Frontal cortex (tissue), 4 donors: ENCODE data around the gene SMAGP. TPM values are rescaled to one million over a fixed set of nuclear protein-coding genes. Genes with fewer than 3 reads are reported as not detected.
A peak's percentile ranks its signal among the peaks of the same experiment; 100 is the strongest.
"Not testable (repeated sequence)": the region's sequence is repeated elsewhere in the genome, so short reads cannot be mapped to it uniquely, and the experiment has no call there.

Source experiments
- DNase-seq, 2 donors: peaks; one replicate each; pipeline ENCODE4 v3.0.0; 2012; ENCODE audit warnings: low spot score in 2 of 2
- FAIRE-seq: peaks from 2 replicates; lab custom pipeline; 2012; peaks lifted over from hg19 to GRCh38; lab: Jason Lieb, UNC
- total RNA-seq: library from RNA; depleted of rRNA; stranded (reverse); fragments of >200 nt; gene quantifications from one replicate; pipeline ENCODE4 v1.2.3, GENCODE V29; 2014
- donor health status: control.
- donor health status: control.
- donor health status: control.

SMAGP gene
- total RNA-seq, 1 donor from 2014 or later: 0.82 TPM

DNA sequence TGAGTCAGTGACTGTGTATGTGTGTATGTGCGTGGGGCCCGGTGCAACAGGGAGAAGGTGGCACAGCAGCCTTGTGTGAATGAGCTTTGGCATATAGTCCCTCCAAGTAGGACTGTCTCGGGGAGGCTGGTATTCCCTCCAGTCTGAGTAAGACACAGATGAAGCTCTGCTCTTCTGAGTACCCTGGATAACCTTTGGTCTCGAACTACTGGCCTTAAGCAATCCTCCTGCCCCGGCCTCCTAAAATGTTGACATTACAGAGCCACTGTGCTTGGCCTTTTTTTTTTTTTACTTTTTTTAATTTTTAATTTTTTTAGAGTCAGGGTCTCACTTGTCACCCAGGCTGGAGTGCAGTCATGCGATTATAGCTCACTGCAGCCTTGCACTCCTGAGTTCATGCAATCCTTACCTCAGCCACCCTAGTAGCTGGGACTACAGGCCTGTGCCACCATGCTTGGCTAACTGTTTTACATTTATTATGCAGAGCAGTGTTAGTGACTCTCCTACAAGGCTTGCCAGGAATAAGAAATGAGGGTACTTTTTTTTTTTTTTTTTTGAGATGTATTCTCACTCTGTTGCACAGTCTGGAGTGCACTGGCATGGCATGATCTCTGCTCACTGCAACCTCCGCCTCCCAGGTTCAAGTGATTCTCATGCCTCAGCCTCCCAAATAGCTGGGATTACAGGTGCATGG lies 41.0 kb downstream of the SMAGP start:
- no peak for DNase-seq
- FAIRE-seq: no peak

DNA sequence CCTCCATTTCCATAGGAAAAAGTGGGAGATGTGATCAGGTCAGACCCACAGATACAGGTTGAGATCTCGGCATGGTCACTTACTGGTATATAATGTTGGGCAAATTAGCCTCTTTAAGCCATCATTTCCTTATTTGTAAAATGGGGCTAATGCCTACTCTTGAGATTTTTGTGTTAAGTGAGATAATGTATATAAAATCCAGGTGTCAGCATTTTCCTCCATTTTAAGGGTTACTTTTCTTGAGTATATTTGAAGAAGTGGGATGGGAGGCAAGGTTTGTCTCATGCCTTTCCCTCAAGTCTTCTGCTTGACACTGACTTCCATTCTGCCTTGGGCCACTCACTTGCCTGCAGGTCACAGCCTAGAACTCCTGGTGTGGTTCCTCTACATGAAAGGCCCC lies 42.3 kb downstream of the SMAGP start:
- FAIRE-seq (no peak), DNase-seq (no peak)

DNA sequence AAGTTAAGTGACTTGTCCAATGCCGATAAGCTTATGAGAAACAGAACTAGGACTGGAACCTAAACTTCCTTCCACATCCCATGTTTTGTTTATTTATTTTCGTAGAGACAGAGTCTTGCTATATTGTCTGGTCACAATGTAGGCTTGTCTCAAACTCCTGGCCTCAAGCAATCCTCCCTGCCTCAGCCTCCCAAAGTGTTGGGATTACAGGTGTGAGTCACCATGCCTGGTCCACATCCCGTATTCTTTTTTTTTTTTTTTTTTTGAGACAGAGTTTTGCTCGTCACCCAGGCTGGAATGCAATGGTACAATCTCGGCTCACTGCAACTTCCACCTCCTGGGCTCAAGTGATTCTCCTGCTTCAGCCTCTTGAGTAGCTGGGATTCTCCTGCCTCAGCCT lies 43.1 kb downstream of the SMAGP start:
- DNase-seq, FAIRE-seq: not testable (repeated sequence)

DNA sequence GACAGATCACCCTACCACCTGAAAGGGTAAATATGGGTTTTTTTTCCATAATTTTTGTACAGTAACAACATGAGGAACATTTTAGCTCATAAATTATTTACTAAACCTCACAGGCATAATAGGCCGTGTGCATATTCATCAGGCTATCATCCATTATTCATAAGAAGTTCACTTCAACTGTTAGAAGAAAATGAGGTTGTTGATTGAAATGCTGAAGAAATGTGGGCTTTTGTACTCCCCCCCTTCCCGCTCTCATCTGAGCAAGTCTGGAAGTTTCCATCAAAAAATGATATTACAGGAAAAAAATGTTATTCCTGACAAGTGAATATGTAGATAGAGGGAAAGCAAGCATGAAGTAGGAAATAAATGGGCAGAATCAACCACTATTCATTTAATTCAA lies 44.4 kb downstream of the SMAGP start:
- DNase-seq (no peak), FAIRE-seq (no peak)

DNA sequence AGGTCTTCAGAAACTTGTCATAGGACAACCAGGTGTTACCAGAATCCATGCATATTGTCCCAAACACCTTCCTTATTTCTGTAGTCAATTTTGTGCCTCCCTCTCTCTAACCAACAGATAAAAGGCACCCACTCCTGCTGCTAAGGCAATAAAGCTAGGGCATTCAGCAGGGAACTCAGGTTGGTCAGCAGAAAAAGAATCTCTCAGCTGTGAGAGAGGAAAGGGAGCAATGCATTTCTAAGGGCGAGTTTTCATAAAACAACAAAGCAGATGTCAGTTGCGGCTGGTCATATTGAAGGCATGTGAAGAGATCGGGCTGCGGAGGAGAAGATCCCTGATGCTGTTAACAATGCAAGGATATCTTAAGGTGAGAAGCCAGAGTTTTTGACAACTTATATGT lies 45.0 kb downstream of the SMAGP start:
- DNase-seq: no peak
- FAIRE-seq: no peak

DNA sequence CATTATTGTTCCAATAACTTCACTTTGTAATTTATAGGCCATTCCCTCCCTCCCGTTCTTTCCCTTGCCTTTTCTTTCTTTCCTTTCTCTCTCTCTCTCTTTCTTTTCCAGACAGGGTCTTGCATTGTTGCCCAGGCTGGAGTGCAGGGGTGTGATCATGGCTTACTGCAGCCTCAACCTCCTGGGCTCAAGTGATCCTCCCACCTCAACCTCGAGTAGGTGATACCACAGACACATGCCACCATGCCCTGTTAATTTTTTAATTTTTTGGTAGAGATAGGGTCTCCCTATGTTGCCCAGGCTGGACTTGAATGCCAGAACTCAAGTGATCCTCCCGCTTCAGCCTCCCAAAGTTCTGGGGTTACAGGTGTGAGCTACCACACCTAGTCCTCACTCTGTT lies 45.6 kb downstream of the SMAGP start:
- no peak for DNase-seq
- no peak for FAIRE-seq

DNA sequence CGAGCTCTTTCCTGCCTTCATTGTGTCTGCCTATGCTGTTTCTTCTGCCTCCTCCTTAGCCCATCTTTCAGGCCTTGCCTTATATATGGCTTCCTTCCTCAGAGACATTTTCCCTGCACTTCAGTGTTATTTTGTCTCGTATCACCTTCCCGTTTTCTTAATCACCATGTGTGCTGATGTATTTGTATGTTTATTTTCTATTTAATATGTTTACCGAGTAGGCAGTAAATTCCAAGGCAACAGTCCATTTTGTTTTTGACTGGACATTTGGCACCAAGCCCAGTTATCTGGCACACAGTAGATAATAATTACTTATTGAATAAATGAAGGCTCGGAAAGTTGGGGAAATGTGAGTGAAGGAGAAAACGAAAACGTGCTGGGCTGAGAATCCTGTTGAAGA lies 47.8 kb downstream of the SMAGP start:
- FAIRE-seq (no peak), DNase-seq (no peak)

DNA sequence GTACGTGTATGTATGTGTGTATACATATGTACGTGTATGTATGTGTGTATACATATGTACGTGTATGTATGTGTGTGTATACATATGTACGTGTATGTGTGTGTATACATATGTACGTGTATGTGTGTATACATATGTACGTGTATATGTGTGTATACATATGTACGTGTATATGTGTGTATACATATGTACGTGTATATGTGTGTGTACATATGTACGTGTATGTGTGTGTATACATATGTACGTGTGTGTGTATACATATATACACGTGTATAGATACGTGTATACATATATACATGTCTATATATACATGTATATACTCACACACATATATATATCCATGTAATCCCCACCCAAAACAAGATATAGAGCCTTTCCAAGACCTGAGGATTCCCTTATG lies 50.4 kb downstream of the SMAGP start:
- not testable (repeated sequence) for DNase-seq, FAIRE-seq

DNA sequence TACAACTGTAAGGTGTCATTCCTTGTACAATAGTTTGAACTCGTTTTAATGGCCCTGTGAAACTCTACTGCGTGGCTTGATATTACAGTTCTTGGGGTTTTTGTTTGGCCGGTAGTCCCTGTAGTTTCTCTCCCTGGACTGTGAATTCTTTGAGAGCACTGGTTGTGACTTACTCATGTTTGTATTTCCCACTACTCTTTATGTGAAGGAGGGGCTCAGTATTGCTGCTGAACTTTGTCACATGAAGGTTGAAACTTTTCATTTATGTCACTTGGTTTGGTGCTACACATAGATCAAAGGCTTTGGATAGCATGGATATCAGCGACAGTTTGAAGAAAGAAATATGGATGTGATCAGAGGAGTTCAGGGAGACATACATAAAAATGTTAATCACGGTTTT lies 50.9 kb downstream of the SMAGP start:
- FAIRE-seq (no peak), DNase-seq (no peak)

DNA sequence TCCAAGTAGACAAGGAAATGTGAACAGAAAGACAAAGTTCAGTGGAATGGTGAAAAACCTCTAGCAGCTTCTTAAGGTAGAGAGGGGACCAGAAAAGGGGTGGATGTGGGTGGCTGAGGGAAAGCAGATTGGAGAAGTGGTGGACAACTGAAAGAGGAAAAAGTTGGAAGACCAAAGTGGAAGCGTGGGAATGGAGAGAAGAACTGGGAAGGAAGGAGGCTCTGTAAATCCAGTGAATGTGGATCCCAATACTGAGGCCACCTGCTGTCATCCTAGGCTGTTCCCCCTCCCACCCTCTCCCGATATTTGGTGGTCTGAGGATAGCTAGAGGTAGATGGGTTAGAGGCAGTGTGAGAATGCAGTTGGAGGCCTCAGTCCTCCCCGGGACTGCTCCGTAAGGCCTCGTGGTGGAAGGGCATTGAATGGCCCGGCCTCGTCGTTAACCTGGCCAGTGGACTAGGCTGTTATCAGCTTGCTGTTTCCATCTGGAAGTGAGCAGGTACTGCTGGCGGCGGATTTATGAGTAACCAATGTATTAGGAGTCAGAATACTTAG lies 51.5 kb downstream of the SMAGP start:
- no peak for DNase-seq
- no peak for FAIRE-seq

DNA sequence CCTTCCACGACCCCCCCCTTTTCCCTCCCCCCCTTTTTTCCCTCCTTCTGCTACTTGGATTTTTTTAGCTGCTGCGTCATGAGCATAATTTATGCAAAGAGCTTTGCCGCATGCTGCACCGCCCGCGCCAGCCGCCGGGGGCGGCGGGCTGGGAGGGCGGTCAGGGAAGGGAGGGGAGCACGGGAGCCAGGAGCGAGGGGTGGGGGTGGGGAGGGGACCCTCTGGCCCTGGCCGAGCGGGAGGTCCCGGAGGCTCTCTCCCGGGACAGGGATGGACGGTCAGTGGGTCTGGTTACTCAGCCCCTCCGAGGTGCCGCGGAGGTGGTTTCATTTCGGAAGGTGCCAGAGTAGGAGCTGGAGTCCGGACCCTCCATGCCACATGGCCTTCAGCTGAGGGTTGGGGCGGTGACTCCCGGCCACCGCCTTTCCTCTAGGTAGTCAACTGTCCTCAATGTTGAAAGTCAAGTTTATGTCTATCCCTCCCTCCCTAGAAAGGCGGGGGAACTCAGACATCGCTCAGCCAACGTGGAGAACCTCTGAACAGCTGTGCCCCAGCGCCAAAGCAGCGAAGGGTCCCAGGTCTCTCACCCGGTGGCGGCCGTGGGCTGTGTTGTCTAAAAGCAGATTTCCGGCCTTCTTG lies 52.1 kb downstream of the SMAGP start, which contains the start of gene POU6F1:
TSS of gene POU6F1 (minus strand) at position 95 of the 639 bp plus-strand sequence. CDS start 11,226 bp downstream, outside the sequence.
- DNase-seq (peak; percentile 87 to 92), FAIRE-seq (no peak)

DNA sequence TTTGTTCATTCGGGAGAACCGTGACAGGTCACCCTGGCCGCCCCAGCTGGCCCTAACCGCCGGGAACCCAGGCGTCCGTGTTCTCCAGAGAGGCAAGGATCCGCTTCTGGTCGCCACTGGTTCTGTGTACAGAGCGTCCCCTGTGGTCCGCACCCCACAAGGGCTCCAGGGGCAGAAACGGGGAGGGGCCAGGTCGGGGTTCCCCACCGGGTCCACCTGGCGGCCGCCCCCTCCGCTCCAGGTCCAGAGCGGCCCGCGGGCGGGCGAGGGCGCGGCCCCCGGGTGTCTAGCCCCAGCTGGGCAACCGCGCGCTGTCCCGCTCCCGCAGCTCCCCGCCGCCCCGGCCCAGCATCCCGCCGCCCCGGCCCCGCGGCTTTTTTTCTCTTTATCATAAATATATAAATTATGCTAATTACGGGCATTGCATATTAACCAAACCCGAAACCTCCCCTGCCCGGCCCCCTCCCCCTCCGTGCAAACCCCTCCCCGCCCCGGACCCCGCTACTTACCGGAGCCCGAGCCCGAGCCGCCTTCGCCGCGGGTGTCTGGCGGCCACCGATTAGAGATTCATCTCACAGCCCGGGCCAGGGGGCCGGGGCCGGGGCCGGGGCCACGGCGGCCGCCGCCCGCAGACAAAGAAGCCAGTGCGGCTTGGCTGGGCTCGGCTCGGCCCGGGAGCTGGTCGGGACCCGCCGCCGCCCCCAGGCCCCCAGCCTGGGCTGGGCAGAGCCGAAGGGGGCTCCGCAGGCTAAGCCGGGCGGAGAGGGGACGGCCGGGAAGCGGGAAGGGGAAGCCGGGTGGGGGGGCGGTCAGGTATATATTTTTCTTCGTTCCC lies 52.9 kb downstream of the SMAGP start:
- DNase-seq: peak; percentile 78 to 79
- no peak for FAIRE-seq

DNA sequence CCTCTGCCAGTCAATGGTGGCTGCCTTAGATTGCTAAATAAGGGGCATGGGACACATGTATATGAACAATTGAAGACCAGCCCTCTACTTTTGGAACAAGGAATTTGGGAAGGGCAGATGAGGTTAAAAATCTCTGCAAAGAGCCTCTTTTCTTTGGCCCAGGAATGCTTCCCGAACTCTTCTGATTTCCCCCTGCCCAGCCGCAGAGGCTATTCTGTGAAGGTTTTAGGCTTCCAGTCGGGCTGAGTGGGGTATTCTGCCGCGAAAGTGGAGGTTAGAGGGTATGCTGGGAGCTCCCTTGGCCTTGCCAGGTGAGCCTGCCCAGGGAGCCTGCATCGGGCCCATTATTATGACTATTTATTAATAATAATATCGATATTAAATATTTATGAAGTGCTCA lies 53.6 kb downstream of the SMAGP start:
- DNase-seq: no peak
- FAIRE-seq: no peak

DNA sequence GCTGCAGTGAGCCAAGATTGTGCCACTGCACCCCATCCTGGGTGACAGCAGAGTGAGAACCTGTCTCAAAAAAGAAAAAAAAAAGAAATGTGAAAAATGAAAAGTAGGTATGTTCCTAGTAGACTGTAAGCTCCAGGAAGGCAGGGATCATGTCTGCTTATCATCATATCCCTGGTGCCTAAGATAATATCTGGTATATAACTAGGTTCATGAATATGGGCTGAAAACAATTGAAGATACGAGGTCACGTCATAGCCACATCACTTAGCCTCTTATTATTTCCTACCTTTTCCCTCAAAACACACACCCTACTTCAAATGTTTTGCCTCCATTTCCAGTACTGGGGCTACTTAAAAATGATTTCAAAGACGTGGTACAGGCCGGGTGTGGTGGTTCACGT lies 55.3 kb downstream of the SMAGP start:
- FAIRE-seq: no peak

DNA sequence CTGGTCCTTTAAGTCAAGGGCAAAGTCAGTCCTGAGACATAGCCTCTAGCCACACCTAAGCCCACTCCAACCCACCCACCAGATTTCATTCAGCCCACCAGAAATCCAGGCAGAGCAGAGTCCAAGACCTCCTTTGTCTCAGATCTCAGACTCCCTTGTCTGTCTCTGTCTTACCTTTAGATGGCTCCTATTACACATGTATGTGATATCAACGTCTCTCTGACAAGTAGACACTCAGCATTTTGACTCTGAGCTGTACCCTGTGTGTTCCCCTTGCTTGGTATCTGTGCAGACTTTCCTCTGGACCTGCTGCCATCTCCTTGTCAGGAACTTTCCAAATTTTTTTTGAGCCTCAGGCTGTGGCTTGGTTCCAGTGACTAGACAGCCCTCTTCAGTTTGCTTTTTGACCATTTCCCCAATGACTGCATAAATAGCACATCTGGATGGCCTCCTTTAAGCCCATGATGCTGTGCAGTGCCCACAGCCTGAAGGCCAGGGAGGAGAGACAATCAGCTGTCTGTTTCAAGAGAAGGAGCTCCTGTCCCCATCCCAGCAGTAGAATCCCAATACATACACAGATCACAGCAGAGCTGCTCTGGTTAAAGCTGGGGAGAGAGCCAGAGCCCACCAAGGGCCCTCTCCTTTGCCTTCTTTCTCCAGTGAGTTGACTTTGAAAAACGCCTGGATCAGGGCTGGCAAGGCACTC lies 59.4 kb downstream of the SMAGP start:
- FAIRE-seq: no peak

More for the DNA sequence above, 55.3 kb downstream of the SMAGP start:
- DNase-seq: no peak

DNA sequence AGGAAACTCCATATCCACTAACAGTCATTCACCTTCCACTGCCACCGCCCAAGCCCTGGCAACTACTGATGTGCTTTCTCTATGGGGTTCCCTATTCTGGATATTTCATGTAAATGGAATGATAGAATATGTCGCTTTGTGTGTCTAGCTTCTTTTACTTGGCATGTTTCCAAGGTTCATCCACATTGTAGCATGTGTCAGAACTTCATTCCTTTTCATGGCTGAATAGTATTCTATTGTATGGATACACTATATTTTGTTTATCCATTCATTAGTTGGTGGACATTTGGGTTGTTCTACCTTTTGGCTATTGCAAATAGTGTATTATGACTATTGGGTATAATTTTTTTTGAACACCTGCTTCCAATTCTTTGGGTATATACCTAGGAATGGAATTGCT lies 61.0 kb downstream of the SMAGP start:
- DNase-seq (no peak), FAIRE-seq (no peak)

More for the DNA sequence above, 59.4 kb downstream of the SMAGP start:
- DNase-seq: no peak

DNA sequence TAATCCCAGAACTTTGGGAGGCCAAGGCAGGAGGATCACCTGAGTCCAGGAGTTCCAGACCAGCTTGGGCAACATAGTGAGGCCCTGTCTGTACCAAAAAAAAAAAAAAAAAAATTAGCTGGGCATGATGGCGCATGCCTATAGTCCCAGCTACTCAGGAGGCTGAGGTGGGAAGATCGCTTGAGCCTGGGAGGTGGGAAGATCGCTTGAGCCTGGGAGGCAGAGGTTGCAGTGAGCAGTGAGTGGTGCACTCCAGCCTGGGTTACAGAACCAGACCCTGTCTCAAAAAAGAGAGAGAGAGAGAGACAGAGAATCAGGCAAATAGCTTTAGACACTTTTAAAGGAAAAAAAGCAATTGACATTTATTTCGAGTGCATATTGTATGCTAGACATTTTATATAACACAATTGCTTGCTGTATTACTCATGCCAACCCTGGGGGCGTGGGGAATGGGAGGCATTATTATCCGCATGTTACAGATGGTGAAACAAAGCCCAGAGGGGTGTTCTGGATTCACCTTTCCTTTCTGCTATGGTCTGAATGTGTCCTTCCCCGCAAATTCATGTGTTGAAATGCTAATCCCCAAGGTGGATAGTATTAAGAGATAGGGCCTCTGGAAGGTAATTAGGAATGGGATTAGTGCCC lies 62.1 kb downstream of the SMAGP start:
- no peak for FAIRE-seq

DNA sequence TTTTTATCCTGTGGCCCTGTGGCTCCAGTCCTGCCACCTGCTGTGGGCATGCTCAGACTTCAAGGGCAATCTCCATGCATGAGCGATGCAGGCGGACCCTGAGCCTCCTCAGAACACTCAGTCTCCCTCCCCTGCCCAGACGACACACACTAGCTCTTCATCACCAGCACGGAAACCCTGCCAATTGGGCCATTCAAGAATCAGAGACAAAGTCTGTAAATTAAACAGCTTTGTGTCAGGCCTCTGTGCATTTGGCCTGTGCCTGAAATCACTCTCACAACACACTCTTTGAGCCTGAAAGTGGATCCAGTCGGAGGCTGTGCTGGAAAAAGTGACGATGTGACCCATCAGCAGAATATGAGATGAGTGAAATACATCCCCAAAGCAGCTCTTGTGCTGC lies 64.9 kb downstream of the SMAGP start:
- DNase-seq (no peak), FAIRE-seq (no peak)

More for the DNA sequence above, 62.1 kb downstream of the SMAGP start:
- DNase-seq: no peak

DNA sequence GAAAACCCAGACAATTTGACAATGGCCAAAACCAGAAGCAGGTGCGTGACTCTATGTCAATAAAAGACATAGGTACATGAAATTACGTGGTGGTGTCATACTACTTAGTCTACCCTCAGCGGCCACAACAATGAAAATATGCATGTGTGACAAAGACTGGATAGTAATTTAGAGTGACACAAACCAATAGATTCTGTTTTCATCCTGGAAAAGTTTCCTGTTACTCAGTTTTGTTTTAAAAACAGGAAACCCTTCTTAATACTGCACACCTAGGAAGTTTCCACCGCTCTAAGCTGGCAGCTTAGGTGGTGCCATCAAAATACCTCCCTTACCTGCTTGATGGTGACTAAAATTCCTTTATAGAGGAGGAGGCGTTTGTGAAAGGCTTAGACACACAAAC lies 67.5 kb downstream of the SMAGP start:
- FAIRE-seq (no peak), DNase-seq (no peak)
